Activated T-cell treated with anti-CD3 and anti-CD28 coated beads for 4 hours (primary cell): ENCODE measurements around the gene CYBRD1.
"Not testable (repeated sequence)": the region's sequence is repeated elsewhere in the genome, so short reads cannot be mapped to it uniquely, and the experiment has no call there.

ENCODE experiments used
- DNase-seq: peaks from one replicate; pipeline ENCODE4 v3.0.0-alpha.2; 2020

The CYBRD1 gene, protein sequence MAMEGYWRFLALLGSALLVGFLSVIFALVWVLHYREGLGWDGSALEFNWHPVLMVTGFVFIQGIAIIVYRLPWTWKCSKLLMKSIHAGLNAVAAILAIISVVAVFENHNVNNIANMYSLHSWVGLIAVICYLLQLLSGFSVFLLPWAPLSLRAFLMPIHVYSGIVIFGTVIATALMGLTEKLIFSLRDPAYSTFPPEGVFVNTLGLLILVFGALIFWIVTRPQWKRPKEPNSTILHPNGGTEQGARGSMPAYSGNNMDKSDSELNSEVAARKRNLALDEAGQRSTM

DNA sequence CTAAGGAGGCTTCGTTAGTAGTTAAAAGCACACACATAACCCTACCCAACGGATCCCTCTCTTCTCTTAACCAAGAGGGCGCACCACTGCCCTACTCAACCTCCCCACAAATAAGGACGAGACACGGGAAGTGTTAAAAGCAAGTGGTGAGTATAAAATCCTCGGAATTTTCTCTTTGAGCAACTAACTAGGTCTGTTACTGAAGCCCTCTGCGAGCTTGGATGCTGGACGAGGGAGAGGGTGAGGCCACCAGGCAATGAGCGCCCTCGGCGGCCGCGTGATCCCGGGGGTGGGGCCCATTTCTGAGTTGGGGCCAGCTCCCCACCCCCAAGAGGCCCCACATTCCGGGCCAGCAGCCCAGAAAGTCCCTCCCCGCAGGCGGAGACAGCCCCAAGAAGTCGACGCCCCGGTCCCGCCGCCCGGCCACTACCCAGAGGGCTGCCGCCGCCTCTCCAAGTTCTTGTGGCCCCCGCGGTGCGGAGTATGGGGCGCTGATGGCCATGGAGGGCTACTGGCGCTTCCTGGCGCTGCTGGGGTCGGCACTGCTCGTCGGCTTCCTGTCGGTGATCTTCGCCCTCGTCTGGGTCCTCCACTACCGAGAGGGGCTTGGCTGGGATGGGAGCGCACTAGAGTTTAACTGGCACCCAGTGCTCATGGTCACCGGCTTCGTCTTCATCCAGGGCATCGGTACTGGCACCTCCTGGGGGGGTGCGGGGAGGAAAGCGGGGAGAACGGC is at the start of gene CYBRD1:
Gene CYBRD1, plus strand, starts transcription at position 423 of the 736 bp plus-strand sequence. Its CDS starts 72 bp downstream, at position 495.
- no peak for DNase-seq

DNA sequence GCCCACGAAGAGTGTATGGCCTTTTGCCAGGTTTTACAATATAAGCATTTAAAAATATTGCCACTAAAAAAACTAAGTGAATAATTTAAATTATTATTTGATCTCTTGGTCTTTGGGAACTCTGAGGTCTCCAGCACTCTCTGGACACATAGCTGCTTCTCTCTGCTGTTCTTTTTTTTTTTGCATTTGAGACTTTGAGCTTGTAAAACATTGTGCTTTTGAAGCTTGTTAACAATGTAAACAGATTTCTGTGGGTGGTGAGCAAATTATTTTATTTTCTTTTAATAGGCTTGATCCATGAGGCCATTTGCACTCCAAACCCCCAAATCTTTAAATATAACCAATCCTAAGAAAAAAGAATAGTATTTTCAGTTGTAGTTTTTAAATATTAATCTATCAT is 46.3 kb upstream of the CYBRD1 start:
- DNase-seq = no peak

DNA sequence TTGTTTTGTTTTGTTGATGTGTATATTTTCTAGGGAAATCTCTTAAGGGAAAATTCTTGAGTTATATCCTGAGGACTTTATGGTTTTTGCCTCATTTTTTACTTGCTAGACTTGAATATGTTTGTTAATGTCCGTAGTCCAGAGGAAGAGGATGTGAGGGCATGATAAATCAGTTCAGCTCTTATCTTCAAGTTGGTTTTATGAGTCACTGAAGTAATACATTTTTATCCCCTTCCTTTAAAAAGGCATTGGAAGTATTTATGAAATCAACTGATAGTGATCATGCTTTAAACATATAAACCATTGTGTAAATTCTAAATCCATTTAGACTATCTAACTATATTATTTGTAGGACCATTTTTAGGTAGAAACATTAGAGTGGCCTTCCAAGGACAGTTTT is 43.9 kb upstream of the CYBRD1 start:
- no peak for DNase-seq

- DNase-seq = no peak
Measured at GRCh38 chr2:171479154-171479814, 43.0 kb upstream of the CYBRD1 start.

DNA sequence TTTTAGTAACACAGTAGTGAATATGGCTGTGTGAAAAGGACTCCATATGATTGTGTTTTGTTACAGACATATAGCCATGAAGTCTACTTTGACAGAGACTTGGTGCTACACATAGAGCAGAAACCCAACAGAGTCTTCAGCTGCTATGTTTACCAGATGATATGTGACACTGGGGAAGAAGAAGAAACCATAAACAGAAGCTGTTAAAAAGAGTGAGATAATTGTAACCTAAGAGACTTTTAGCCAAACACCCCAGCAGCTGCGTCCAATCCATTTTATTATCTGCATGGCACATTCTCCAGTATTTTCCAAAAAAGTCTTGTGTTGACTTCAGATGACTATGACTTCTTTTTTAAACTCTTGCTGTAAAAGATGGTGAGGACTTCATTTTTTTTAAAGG is 41.4 kb upstream of the CYBRD1 start:
- no peak for DNase-seq

- DNase-seq = no peak
Measured at GRCh38 chr2:171482308-171482707, 40.0 kb upstream of the CYBRD1 start.

DNA sequence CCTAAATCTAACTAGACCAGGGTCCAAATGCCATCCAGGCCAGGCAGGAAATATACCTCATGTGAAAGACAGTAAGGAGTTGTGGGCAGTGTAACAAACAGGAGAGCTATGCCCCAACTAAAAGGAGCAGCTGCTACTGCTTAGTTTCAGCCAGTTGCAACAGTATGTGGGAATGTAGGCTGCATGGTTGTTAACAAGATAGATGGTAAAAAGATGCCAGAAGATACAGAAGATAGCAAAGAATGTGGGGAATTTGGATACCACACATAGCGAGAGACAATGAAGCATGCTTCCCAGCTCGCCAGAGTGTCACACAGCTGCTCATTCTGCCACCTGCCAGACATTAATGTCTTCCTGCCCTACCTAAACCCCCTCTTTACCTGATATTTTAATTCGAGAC is 39.4 kb upstream of the CYBRD1 start:
- DNase-seq = no peak

- no peak for DNase-seq
Measured at GRCh38 chr2:171483793-171484192, 38.5 kb upstream of the CYBRD1 start.

DNA sequence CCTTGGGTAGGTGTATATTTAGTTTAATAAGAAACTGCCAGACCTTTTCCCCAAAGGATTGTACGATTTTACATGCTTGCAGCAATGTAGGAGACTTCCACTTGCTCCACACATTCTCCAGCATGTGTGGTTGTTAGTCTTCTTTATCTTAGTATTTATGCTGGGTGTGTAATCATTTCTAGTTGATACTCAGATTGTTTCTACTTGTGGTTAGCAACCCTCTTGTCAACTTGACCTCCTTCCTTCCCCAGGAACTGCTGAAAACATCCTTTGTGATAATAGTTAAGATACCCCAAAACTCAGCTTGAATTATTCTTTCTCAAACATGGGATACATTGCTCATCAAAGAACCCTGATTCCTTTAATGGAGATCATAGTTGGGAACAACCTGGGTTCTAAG is 37.2 kb upstream of the CYBRD1 start:
- no peak for DNase-seq

GRCh38 chr2:171487201-171487600 is 35.1 kb upstream of the CYBRD1 start:
- DNase-seq = no peak

- no peak for DNase-seq
Measured at GRCh38 chr2:171487803-171488259, 34.4 kb upstream of the CYBRD1 start.

- no peak for DNase-seq
Measured at GRCh38 chr2:171490577-171490976, 31.7 kb upstream of the CYBRD1 start.

DNA sequence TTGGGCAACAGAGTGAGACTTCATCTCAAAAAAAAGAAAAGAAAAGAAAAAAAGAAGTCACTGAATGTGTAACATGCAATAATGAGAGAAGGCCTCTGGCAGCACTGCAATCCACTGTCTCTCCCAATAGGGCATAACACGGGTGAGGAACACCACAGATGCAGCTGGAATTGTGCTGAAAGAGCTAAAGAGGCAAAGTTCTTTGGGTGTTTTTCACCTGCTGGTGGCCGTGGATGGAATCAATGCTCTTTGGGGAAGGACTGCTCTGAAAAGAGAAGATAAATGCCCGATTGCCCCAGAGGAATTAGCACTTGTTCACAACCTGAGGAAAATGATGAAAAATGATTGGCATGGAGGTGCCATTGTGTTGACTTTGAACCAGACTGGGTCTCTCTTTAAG is 31.0 kb upstream of the CYBRD1 start:
- DNase-seq = no peak

- no peak for DNase-seq
Measured at GRCh38 chr2:171492664-171493063, 29.6 kb upstream of the CYBRD1 start.

DNA sequence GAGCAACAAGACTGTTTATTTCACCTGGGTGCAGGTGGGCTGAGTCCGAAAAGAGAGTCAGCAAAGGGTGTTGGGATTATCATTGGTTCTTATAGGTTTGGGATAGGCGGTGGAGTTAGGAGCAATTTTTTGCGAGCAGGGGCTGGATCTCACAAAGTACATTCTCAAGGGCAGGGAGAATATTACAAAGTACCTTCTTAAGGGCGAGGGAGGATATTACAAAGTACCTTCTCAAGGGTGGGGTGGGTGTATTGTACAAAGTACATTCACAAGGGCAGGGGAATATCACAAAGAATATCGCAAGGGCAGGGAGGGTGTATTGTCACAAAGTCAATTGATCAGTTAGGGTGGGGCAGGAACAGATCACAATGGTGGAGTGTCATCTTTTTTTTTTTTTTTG is 24.6 kb upstream of the CYBRD1 start:
- not testable (repeated sequence) for DNase-seq

DNA sequence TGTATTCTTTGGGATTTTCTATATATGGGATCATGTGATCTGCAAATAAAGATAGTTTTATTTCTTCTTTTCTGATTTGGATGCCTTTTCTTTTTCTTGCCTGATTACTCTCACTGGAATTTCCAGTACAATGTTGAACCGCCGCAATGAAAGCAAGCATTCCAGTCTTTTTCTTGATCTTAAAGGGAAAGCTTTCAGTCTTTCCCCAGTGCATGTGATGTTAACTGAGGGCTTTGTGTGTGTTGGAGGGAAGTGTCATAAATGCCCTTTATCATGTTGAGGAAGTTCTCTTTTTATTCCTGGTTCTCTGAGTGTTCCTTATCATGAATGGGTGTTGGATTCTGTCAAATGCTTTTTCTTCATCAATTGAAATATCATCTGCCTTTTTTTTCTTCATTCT is 16.9 kb upstream of the CYBRD1 start:
- no peak for DNase-seq

- no peak for DNase-seq
Measured at GRCh38 chr2:171509945-171510731, 12.1 kb upstream of the CYBRD1 start.

- no peak for DNase-seq
Measured at GRCh38 chr2:171512014-171512413, 10.3 kb upstream of the CYBRD1 start.

DNA sequence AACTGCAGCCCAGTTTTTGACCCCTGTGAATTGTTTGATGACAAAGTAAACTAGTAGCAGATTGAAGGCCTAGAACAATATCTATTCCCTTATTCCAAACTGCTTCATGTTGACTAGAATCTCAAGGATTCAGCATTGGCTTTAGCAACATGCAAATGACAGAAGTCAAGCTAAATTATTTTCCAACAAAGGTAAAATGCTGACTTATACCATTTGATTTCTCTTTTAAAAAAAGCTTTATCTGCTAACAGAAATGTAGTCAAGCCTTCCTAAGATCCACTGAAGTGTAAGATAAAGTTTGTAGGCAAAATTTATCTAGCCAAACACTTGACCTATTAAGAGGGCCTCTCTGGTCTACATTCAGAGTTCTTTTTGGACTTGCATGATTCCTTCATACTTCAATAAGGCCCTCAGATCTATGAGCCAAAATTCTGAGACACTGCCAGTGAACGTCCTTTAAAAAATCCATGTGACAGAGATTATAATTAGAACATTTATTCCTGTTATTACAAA is 9.5 kb upstream of the CYBRD1 start:
- no peak for DNase-seq

DNA sequence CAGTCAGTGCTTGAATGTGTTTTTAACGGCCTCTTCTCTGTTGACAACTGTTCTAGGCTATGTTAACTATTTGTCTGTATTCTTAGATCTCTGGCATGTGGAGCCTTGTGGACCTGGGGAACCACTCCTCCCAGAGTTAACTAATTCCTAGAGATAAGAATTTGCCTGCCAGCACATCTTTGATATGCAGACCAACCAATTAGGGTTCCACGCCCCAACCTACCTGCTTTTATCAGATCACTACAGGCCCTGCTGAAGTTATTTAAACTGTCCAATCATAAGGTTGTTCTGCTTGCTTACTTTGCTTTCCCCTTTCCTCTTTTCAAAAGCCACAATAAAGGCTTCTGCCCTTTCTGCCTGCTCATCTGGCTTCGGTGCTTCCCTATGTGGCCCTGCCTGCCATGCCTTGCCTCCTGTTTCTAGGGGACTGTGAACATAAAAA is 8.5 kb upstream of the CYBRD1 start:
- DNase-seq = no peak

- DNase-seq = no peak
Measured at GRCh38 chr2:171514908-171515582, 7.2 kb upstream of the CYBRD1 start.

GRCh38 chr2:171515672-171516298 is 6.5 kb upstream of the CYBRD1 start:
- no peak for DNase-seq
